Upper lobe of right lung (tissue), 1 donor: Measurements from ENCODE around the gene TJP2. TPM values are rescaled to one million over a fixed set of nuclear protein-coding genes. Genes with fewer than 3 reads are reported as not detected.

Source experiments
- ATAC-seq: fragments of 200-7000 bp; cut with Tn5 transposase; one replicate; pipeline ENCODE4 v1.9.1; 2020; ENCODE audit warnings: mild to moderate bottlenecking, moderate library complexity
- DNase-seq: peaks from one replicate; pipeline ENCODE4 v3.0.0-alpha.2; 2020
- H3K27ac ChIP-seq: fragments of 200-600 bp; one replicate; pipeline ENCODE4 v1.8.0; 2022
- H3K27me3 ChIP-seq: fragments of 200-600 bp; one replicate; pipeline ENCODE4 v1.8.0; 2022; ENCODE audit warnings: mild to moderate bottlenecking
- H3K36me3 ChIP-seq: fragments of 200-600 bp; one replicate; pipeline ENCODE4 v1.8.0; 2022
- H3K4me1 ChIP-seq: fragments of 200-600 bp; one replicate; pipeline ENCODE4 v1.8.0; 2022
- H3K4me3 ChIP-seq: fragments of 200-600 bp; one replicate; pipeline ENCODE4 v1.8.0; 2022; ENCODE audit warnings: mild to moderate bottlenecking
- H3K9me3 ChIP-seq: fragments of 200-600 bp; one replicate; pipeline ENCODE4 v1.8.0; 2022
- intact Hi-C: fragments of 100-400 bp; cut with DNase I; formaldehyde crosslinking; loops from one replicate; pipeline ENCODE4 v1.11.0; 2022
- total RNA-seq: library from RNA; stranded (reverse); fragmentation: NEBNext Ultra II Directional; extraction: Animal tissue kit (Norgen Biotek cat#: 25700); gene quantifications from one replicate; pipeline ENCODE4 v1.2.1, GENCODE V29; 2021
- TF ChIP-seq, protein P1 (sequence below): fragments of 200-600 bp; IDR thresholded peaks from one replicate; pipeline ENCODE4 v1.8.0; 2022; ENCODE audit warnings: antibody characterized with exemption
- donor health status: DM: no; HTN: yes; CAD: no; lungs with severe emphysema.

The TJP2 gene
- total RNA-seq, 1 donor from 2014 or later: 131 TPM

- no peaks in the 10 kb centered on the region for H3K9me3 ChIP-seq
- no peak overlapping the region for H3K4me3 ChIP-seq
- H3K4me1 ChIP-seq: no peaks in the 10 kb centered on the region
- H3K27me3 ChIP-seq: no peaks in the 10 kb centered on the region
- no peak overlapping the region for H3K27ac ChIP-seq
- TF ChIP-seq, protein P1, sequence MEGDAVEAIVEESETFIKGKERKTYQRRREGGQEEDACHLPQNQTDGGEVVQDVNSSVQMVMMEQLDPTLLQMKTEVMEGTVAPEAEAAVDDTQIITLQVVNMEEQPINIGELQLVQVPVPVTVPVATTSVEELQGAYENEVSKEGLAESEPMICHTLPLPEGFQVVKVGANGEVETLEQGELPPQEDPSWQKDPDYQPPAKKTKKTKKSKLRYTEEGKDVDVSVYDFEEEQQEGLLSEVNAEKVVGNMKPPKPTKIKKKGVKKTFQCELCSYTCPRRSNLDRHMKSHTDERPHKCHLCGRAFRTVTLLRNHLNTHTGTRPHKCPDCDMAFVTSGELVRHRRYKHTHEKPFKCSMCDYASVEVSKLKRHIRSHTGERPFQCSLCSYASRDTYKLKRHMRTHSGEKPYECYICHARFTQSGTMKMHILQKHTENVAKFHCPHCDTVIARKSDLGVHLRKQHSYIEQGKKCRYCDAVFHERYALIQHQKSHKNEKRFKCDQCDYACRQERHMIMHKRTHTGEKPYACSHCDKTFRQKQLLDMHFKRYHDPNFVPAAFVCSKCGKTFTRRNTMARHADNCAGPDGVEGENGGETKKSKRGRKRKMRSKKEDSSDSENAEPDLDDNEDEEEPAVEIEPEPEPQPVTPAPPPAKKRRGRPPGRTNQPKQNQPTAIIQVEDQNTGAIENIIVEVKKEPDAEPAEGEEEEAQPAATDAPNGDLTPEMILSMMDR: no peak
- no peak for DNase-seq
- no peaks in the 10 kb centered on the region for H3K36me3 ChIP-seq
- ATAC-seq: peak; percentile 35
- intact Hi-C loops: no loop called here
These were observed 99.1 kb downstream of the TJP2 start for GRCh38 chr9:69273161-69273560.

DNA sequence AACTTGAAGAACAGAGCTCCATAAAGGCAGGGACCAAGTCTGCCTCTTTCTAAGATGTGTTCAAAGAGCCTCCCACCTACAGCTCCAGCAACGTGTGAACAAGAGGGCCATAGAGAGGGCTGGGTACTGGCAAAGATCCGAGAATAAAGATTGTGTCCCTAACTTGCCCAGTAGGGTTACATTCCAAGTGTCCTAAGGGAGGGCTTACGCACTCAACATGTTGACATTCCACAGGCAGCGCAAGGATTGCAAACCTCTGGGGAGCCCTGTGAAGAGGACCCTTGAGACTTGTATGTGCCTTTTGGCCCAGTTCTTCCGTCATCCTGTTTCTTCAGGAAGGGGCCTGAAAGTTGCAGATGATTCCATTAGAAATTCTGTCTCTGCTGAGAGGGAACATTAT, 102.7 kb downstream of the TJP2 start:
- Histone ChIP-seq H3K4me3 (no peak overlapping the region), H3K4me1 (no peaks in the 10 kb centered on the region), H3K27ac (no peak overlapping the region), H3K27me3 (no peaks in the 10 kb centered on the region), H3K36me3 (no peaks in the 10 kb centered on the region), H3K9me3 (no peaks in the 10 kb centered on the region)
- intact Hi-C loops: no loop called here
- DNase-seq (peak; percentile 66), ATAC-seq (peak; percentile 98)
- TF ChIP-seq, protein P1: no peak

DNA sequence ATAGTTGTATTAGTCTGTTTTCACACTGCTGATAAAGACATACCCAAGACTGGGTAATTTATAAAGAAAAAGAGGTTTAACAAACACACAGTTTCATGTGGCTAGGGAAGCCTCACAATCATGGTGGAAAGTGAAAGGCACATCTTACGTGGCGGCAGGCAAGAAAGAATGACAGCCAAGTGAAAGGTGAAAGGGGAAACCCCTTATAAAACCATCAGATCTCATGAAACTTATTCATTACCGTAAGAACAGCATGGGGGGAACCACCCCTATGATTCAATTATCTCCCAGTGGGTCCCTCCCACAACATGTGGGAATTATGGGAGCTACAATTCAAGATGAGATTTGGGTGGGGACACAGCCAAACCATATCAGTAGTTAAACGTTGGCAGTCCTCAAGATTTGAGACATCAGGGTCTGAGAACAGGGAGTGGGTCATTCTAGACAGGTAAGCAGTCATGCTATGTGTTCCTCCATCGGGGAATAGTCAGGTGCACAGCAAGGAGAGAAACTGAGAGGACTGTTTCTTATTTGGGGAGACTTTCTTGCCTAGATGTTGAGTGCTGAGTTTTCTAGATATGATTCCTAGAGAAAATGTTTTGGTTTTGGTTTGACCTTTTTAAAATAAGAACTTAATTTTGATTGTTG, 105.1 kb downstream of the TJP2 start:
- Histone ChIP-seq H3K9me3 (no peaks in the 10 kb centered on the region), H3K36me3 (no peaks in the 10 kb centered on the region), H3K27me3 (no peaks in the 10 kb centered on the region), H3K4me3 (no peak overlapping the region), H3K4me1 (no peaks in the 10 kb centered on the region), H3K27ac (no peak overlapping the region)
- TF ChIP-seq, protein P1: no peak
- intact Hi-C loops: no loop called here
- DNase-seq (no peak), ATAC-seq (no peak)

- H3K36me3 ChIP-seq: no peaks in the 10 kb centered on the region
- no peak overlapping the region for H3K27ac ChIP-seq
- DNase-seq: no peak
- H3K4me1 ChIP-seq: no peaks in the 10 kb centered on the region
- intact Hi-C loops: no loop called here
- H3K9me3 ChIP-seq: no peaks in the 10 kb centered on the region
- TF ChIP-seq, protein P1: no peak
- no peaks in the 10 kb centered on the region for H3K27me3 ChIP-seq
- no peak for ATAC-seq
- no peak overlapping the region for H3K4me3 ChIP-seq
These were observed 105.7 kb downstream of the TJP2 start for GRCh38 chr9:69279733-69280132.

DNA sequence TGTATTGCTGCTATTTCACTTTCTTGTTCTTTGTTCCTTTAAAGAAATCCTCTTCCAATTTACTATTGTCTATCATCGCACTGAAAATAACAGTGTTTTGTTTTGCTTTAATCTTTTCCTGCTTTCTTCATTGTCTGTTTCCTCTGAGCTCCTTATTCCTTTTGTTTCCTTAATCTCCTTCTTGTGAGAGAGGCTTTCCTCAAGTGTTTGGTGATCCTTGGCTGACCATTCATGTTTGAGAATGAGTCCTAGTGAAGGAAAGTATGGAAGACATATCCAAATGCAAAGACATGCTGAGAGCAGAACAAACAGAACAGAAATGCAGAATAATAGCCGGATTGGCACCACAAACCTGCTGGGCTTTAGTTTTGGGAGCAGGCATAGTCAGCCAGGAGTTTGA, 108.9 kb downstream of the TJP2 start:
- TF ChIP-seq, protein P1: no peak
- H3K9me3 ChIP-seq: no peaks in the 10 kb centered on the region
- ATAC-seq: no peak
- H3K27me3 ChIP-seq: no peaks in the 10 kb centered on the region
- intact Hi-C loops: no loop called here
- H3K4me1 ChIP-seq: no peaks in the 10 kb centered on the region
- H3K36me3 ChIP-seq: no peaks in the 10 kb centered on the region
- H3K4me3 ChIP-seq: no peak overlapping the region
- no peak overlapping the region for H3K27ac ChIP-seq
- DNase-seq: no peak

GRCh38 chr9:69292078-69292477, 118.0 kb downstream of the TJP2 start:
- H3K36me3 ChIP-seq: no peaks in the 10 kb centered on the region
- H3K27ac ChIP-seq: no peak overlapping the region
- no peaks in the 10 kb centered on the region for H3K4me1 ChIP-seq
- TF ChIP-seq, protein P1: no peak
- ATAC-seq (no peak), DNase-seq (no peak)
- H3K4me3 ChIP-seq: no peak overlapping the region
- no peaks in the 10 kb centered on the region for H3K9me3 ChIP-seq
- no peaks in the 10 kb centered on the region for H3K27me3 ChIP-seq
- intact Hi-C loops: no loop called here
